HG02642 (cell line): ENCODE measurements around the gene KCTD2.
"Not testable (repeated sequence)": the region's sequence is repeated elsewhere in the genome, so short reads cannot be mapped to it uniquely, and the experiment has no call there.

ENCODE experiments used
- ATAC-seq: cut with Tn5 transposase; IDR thresholded peaks from one replicate; pipeline ENCODE4 v1.9.1; 2021; ENCODE audit warnings: mild to moderate bottlenecking; ENCODE audit not compliant: unreplicated experiment, poor library complexity

Gene KCTD2

GRCh38 chr17:75046407-75047289 is at the start of gene KCTD2, which contains the start of gene ATP5PD:
Gene KCTD2, plus strand, starts transcription at chr17:75047225. Its CDS starts 26 bp downstream, at chr17:75047251.
Gene ATP5PD, minus strand, starts transcription at chr17:75046969. Its CDS starts 4,319 bp downstream, at chr17:75042650.
- peak; percentile 95 for ATAC-seq

- ATAC-seq, result no peak
Measured at GRCh38 chr17:74998783-74999182, 48.2 kb upstream of the KCTD2 start.

- ATAC-seq, result no peak
Measured at GRCh38 chr17:74999523-74999922, 47.5 kb upstream of the KCTD2 start.

GRCh38 chr17:75001915-75002843 is 44.8 kb upstream of the KCTD2 start:
- ATAC-seq, result no peak

- ATAC-seq, result no peak
Measured at GRCh38 chr17:75003070-75003956, 43.7 kb upstream of the KCTD2 start.

- ATAC-seq, result no peak
Measured at GRCh38 chr17:75003957-75004355, 43.1 kb upstream of the KCTD2 start.

- ATAC-seq, result no peak
Measured at GRCh38 chr17:75004371-75004770, 42.7 kb upstream of the KCTD2 start.

GRCh38 chr17:75005291-75005690 is 41.7 kb upstream of the KCTD2 start:
- ATAC-seq, result no peak

GRCh38 chr17:75006084-75006483 is 40.9 kb upstream of the KCTD2 start:
- not testable (repeated sequence) for ATAC-seq

GRCh38 chr17:75006653-75007052 is 40.4 kb upstream of the KCTD2 start:
- ATAC-seq, result no peak

- no peak for ATAC-seq
Measured at GRCh38 chr17:75008373-75008772, 38.7 kb upstream of the KCTD2 start.

GRCh38 chr17:75009139-75009724 is 37.8 kb upstream of the KCTD2 start:
- ATAC-seq, result no peak

- no peak for ATAC-seq
Measured at GRCh38 chr17:75010683-75011400, 36.2 kb upstream of the KCTD2 start.

GRCh38 chr17:75011401-75012095 is 35.5 kb upstream of the KCTD2 start:
- no peak for ATAC-seq

- ATAC-seq, result no peak
Measured at GRCh38 chr17:75012096-75012345, 35.0 kb upstream of the KCTD2 start.

- ATAC-seq, result peak; percentile 89
Measured at GRCh38 chr17:75012346-75013091, 34.5 kb upstream of the KCTD2 start, which contains the start of gene MRPL58. Gene MRPL58, plus strand, starts transcription at chr17:75012670. Its CDS starts 17 bp downstream, at chr17:75012687.

- no peak for ATAC-seq
Measured at GRCh38 chr17:75013092-75013559, 33.9 kb upstream of the KCTD2 start.

GRCh38 chr17:75019146-75019545 is 27.9 kb upstream of the KCTD2 start:
- no peak for ATAC-seq
